ENCODE results near the gene ZFR2.
A peak's percentile ranks its signal among the peaks of the same experiment; 100 is the strongest.
"Not testable (repeated sequence)": the region's sequence is repeated elsewhere in the genome, so short reads cannot be mapped to it uniquely, and the experiment has no call there.

Gene ZFR2

DNA sequence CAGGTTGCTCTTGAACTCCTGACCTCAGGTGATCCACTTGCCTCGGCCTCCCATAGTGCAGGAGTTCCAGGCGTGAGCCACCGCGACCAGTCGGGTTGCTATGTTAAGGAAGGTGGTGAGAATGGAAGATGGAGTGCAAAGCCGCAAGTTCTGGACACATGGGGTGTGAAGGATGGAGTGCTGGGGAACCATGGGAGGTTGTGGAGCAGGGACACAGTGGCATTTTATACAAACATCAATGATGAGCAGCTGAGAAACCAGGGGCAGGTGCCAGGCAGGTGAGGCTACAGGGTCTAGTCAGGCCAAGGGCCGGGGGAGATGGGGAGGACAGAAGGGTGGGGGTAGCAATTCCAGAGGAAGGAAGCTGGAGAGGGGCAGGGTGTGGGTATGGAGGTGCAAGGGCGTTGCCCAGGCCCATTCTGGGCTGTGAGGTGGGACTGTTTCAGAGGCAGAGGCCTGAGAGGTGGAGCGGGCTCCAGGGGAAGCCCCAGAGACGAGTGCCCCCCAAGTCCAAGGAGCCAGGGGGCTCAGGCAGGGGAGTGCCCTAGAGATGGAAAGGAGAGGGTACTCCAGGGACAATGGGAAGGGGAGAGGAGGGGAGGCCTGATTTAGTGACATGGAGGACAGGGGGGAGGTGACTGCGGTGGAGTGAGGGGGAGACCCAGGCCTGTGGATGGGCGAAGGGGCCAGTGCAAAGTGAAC lies 94.9 kb downstream of the ZFR2 start:
- no peak for DNase-seq (ENCODE audit: low read depth in 2 of 2)

DNA sequence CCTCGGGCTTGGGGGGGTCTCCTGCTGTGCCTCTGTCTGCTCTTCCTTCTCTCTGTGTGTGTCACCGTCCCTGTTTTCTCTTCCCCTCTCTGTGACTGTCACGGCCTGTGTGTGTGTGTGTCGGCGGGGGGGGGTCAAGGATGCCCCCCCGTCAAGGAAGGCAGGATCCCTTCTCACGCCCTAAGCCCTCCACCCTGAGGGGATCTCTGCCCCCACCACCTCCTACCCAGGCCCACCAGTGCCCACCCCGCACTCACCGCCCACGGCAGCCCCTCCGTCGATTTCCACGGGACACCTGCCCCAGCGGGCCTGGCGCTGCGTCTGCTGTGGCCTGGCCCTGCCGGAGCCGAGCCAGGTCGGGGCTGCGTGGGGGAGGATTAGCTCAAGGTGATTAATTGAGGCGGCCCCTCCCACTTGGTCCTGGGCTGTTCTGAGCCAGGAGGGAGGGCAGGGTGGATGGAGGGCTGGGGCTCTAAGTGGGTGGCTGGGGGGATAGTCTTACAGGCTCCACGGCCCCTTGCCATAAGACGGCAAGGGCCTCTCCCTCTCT lies 96.9 kb downstream of the ZFR2 start, which contains the start of gene RAX2:
Gene RAX2 (minus strand): TSS at position 323 of the 550 bp plus-strand sequence. CDS start 486 bp downstream, outside the sequence.
- no peak for DNase-seq (ENCODE audit: low read depth in 2 of 2)

DNA sequence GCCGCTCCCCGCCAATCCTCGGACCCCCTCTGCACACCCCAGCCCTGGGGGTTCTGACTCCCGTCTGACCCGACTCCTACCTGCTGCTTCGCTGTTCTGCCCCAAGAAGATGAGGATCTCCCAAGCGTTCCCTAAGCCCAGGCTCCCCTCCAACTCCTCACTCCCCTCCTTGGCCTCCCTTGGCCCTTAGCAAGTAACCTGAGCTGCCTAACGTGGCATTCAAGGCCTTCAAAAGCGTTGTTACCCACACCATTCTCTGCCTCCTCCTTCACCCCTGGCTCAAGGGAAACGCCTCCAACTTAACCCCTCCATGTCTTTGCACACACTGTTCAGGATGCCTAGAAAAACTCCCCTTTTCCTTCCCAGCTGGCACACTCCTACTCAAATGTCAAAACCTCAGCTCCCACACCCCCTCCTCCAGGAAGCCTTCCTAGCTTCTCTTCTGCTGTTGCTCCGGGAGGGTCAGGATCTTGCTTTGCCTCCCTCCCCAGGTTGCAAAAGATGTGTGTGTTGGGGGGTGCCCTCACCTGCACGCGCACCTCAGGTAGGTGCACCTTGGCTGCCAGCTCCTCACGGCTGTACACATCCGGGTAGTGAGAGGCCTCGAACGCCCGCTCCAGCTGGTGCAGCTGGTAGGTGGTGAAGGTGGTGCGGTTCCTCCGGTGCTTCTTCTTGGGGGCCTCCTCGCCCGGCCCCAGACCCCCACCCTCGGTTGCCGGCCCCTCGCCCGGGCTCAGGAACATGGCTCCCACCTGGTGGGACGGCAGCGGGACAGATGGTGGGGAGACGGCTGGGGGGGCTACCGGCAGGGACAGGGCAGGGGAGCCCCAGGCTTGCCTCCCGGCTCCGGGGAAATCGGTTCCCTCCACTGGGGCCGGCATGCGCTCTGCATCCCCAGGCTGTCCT lies 97.6 kb downstream of the ZFR2 start:
- DNase-seq (ENCODE audit: low read depth in 2 of 2): no peak

DNA sequence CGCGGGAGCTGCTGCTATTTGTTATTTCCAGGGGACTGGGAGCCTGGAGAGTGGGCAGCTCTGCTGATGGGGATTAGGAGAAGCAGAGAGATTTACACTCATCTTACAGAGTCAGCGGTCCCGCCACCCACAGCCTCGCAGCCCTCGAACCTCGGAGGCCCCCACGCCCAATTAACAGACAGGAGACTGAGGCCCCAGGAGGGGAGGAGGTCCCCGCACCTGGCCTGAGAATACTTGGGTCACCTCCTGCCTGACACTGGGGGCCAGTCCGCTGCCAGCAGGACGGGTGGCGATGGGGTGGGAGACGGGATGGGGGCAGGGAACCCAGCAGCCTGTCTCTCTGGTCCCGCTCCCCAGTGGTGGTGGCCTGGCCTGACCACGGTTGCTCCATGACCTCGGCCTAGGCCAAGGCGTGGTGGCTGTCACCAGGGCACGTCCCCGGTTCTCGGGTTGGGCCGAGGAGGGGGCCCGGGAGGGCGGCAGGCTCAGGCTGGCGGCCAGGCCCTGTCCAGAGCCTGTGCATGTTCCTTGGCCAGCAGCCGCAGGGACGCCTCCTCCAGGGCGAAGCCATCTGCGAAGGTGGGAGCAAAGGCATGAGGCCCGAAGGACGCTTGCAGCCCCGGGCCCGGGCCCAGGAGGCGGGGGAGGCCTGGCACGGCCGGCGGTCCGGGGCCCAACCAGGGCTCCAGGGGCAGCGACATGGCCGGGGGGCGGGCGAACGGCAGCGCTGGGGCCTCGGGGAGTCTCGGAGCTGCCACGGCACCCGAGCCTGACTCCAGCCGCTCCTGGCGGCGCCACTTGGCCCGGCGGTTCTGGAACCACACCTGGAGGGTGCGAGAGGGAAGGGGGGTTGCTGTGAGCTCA lies 98.5 kb downstream of the ZFR2 start:
- DNase-seq (ENCODE audit: low read depth in 2 of 2): no peak

DNA sequence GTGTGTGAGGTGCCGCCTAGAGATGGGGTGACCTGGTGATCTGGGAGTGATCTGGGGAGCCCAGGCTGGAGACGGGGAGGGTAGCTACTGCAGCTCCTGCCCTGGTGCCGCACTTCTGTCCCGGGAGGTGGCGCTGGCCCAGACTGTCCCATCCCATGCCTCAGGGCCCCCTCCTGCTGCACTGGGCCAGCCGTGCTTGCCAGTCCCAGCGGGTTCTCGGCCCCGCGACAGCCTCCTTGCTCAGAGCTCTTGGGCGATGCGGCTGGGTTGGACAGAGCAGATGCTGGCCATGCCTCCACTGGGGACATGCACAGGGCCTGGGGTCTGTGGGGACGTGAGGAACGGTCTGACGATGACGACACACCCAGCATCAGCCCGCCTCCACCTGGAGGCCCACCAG lies 99.3 kb downstream of the ZFR2 start:
- DNase-seq (ENCODE audit: low read depth in 2 of 2): no peak

DNA sequence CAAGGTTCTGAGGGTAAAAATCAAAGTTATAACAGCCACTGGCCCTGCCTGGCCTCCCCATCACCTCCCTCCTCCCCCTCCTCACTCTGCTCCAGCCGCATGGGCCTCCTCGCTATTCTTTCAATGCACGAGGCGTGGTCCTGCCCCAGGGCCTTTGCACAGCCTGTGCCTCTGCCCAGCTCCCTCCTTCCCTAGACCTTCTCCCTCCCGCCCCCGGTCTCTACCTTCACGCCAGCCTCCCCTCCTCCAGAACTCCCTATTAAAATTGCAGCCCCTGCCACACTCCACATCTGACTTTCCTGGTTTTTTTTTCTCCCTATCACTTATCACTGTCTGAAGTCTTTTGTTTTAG lies 100.1 kb downstream of the ZFR2 start:
- DNase-seq (ENCODE audit: low read depth in 2 of 2): no peak

DNA sequence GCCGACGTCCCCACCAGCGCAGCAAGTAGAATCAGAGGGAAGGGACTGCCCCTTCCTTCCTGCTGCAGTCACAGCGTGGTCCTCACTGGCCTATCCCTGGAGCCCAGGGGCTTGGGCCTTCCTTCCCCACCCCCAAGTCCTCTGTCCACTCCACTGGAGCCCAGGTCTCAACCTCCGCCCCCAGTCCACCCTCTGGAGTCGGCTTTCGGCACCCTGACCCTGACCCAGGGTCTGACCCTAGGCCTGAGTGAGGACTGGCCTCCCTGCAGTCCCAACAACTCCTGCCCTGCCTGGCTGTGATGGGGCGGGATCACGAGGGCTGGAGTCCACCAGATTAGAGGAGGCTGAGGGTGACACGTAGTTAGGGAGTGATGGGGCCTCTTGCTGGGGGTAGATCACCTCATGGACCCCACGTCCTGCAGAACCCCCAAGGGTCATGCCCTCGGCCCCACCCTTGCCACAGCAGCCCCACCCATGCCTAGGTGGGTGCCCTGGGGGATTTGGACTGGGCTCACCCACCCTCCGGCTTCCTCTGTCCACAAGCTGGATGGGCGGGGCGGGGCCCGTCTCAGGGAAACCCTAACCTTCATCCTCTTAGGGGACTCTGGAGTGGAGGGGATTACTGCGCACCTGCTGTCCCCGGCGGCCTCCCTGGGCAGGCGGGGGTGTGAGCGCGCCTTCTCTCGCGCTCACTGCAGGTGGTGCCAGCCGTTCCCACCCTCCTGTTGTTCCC lies 100.7 kb downstream of the ZFR2 start:
- DNase-seq (ENCODE audit: low read depth in 2 of 2): no peak

DNA sequence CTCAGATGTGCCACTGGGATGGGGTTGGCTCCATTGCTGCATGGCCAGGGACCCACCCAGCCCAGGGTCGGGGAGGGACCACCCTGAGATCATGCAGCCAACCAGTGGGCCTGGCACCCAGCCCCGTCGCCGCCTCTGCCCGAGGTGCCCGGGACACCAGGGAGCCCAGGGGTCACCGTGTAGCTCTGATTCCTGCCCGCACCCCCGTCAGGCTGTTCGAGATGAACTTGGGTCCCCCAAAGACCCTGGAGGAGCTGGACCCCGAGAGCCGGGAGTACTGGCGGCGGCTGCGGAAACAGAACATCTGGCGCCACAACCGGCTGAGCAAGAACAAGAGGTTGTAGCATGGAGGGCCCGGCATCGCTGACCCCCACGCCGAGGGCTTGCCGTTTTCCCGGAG lies 101.8 kb downstream of the ZFR2 start:
- no peak for DNase-seq (ENCODE audit: low read depth in 2 of 2)

DNA sequence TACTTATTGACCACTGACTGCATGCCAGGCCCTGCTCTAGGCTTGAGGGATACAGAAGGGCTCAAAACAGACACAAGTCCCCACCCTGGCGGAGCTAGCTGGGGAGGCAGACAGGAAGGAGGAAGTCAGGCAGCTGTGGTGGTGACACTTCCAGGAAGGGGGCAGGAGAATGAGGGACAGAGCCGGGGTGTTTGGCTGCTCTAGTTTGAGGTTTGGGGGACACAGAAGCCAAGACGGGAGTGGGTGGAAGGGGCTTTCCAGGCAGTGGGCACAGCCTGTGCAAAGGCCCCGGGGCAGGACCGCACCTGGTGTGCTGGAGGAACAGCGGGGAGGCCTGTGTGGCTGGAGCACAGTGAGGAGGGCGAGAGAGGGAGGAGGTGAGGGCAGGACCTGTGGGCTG lies 102.3 kb downstream of the ZFR2 start:
- DNase-seq (ENCODE audit: low read depth in 2 of 2): no peak

DNA sequence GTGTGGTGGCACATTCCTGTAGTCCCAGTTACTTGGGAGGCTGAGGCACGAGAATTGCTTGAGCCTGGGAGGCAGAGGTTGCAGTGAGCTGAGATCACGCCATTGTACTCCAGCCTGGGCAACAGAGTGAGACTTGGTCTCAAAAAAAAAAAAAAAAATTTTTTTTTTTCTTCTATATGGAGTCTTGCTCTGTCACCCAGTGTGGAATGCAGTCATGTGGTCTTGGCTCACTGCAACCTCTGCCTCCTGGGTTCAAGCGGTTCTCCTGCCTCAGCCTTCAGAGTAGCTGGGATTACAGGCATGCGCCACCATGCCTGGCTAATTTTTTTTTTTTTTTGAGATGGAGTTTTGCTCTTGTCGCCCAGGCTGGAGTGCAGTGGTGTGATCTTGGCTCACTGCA lies 103.1 kb downstream of the ZFR2 start:
- not testable (repeated sequence) for DNase-seq (ENCODE audit: low read depth in 2 of 2)

DNA sequence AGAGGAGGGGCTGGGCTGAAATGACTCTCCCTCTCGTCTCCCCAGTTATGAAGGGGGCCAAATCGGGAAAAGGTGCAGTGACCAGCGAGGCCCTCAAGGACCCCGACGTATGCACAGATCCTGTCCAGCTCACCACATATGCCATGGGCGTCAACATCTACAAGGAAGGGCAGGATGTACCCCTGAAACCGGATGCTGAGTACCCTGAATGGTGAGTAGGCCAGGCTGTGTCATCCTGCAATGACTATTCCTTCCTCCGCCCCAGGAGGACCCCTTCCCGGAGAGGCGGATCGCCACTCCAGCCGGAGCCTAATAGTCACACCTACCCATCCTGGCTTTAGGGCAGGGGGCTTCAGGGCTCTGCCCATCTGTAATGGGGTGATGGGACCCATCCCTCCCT lies 103.7 kb downstream of the ZFR2 start:
- no peak for DNase-seq (ENCODE audit: low read depth in 2 of 2)

DNA sequence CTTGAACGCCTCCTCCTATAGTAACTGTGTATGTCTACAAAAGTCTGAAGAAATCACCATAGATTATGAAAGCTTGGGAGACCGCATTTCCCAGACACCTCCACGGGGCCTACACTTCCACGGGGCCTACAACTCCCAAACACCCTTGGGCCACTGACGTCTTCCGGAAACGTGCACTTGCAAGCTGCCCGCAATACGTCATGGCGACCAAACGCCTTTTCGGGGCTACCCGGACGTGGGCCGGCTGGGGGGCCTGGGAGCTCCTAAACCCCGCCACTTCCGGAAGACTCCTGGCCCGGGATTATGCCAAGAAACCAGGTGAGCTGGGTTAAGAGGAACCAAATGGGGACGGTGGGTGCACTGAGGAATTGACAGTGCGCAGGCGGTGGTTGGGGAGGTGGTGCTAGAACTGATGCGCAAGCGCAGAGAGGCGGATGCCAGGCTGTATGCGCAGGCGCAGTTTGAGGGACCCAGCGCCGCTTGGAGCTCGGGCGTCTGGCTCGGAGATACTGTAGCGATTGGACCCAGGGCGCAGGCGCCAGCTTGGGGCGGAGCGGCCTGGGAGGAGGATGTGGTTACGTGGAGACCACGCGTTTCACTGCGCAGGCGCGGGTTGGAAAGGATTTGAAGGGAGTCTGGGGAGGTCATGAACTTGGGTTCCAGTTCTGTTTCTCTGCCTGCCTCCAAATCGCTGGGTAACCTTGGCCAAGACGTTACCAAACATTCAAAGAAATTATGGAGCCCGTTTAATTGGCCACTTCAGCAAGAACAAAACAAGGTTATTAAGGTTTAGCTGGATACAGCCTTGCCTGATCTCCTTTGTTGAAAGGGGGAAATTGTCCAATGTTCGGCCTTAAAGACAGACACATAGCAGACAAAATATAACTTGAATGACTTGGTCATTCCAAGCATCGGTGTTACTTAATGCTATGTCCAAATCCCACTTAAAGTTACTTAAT lies 106.1 kb downstream of the ZFR2 start, which contains the start of gene MRPL54:
Gene MRPL54 (plus strand): TSS at position 182 of the 959 bp plus-strand sequence. CDS start 19 bp downstream, at position 201.
- peak; percentile 99 for DNase-seq (ENCODE audit: low read depth in 2 of 2)

DNA sequence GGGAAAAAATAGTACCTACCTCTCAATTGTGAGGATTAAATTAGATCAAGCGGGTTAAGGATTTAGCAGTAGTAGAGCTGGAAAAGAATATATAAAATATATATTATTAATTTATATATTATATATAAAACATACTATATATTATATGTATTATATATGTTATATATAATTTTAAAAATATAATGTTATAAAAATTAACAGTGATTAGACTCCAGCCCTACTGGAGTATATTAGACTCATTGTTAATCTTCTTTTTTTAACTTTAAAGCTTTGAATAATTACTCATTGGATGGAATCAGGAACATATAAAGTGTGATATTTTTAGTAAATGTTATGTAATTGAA lies 106.7 kb downstream of the ZFR2 start:
- no peak for DNase-seq (ENCODE audit: low read depth in 2 of 2)

DNA sequence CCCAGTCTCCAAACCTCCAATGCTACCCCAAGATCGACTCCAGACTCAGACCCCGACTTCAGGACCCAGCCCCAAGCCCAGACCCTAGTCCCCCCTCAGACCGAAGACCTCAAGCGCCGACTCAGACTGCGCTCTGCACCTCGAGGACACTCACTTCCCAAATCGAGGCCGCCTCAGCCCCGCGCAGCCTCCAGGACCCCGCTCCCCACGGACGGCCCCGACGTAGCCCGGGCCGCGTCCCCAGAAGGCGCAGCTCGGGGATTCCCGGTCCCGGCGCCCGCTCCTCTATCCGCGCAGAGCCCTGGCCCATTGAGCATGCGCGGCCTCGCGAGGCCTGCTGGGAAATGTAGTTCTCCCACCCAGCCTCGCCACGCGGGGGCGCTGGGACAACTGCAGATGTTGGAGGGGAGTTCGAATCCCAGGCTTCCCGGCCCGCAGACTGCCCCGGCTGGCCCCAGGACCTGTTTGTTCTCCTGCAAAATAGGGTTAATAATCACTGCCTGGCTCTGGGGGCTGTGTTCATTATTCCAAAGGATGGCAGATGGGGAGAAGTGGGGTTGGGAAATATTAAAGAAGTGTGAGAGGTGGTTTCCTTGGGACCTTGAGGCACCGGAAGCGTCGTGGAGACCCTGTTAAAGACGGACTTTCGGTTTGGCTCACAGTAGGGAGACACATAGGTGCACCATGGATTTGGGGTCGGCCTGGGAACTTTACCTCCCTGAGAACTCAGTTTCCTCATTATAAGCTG lies 107.3 kb downstream of the ZFR2 start, which contains the start of gene APBA3:
Gene APBA3 (minus strand): TSS at position 311 of the 748 bp plus-strand sequence. CDS start 1,428 bp downstream, outside the sequence.
- DNase-seq (ENCODE audit: low read depth in 2 of 2): peak; percentile 91 to 95

DNA sequence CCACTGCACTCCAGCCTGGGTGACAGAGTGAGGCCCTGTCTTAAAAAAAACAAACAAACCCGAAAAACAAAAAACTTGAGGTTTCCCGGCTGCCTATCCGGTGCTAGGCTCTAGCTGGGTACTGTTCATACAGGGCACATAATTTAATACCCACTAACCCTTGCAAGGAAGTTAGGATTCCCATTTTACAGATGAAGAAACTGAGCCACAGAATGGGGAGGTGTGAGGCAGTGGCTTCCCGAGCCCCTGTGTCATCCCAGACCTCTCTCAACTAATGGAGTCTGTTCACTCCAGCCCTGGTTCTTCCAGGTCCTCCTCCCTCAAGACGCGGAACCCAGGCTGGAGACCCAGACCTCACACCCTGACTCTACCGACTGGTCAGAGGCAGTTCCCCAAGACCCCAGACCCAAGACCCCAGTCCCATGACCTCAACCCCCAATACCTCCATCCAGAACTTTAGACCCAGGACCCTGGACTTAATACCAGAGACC lies 107.9 kb downstream of the ZFR2 start:
- DNase-seq (ENCODE audit: low read depth in 2 of 2): no peak

DNA sequence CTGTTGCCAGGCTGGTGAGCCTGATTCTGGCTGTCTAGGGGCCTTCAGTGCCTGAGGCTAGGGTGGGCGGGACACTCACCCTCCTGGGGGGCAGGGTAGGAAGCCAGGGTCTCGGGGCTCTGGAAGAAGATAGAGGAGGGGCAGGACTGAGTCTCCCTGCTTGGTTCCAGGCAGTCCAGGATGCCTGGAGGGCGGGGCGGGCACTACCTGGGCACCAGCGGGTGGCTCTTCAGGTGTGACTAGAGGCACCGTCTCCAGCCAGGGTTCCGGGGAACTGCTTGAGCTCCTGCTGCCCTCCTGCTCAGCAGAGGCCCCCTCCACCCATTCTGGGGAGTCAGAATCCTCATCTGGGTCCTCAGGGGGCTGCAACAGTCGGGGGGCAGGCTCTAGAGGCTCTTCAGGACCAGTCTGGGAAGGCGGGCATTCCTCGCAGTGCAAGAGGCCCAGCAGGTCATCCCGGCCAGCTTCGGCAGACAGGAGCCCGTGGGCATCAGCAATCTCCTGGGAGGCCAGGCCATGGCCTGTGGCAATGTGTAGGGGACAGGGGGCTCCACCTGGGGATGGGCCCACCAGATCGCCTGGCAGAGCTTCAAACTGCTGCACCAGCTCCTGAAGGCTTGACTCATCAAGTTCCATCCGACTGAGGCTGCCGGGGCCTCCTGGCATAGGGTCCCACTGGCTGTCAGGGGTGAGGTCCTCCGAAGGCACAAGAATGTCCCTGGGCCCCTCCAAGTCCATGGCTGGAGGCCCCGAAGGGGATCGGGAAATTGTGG lies 109.2 kb downstream of the ZFR2 start:
- no peak for DNase-seq (ENCODE audit: low read depth in 2 of 2)

DNA sequence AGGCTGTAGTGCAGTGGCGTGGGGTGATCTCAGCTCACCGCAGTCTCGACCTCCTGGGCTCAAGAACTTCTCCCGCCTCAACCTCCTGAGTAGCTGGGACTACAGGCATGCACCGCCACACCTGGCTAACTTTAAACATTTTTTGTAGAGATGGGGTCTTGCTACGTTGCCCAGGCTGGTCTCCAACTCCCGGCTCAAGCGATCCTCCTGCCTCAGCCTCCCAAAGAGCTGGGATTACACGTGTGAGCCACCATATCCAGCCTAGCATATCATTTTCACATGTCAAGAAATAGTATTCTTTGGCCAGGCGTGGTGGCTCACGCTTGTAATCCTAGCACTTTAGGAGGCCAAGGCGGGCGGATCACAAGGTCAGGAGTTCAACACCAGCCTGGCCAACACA lies 110.5 kb downstream of the ZFR2 start:
- DNase-seq (ENCODE audit: low read depth in 2 of 2): not testable (repeated sequence)

DNA sequence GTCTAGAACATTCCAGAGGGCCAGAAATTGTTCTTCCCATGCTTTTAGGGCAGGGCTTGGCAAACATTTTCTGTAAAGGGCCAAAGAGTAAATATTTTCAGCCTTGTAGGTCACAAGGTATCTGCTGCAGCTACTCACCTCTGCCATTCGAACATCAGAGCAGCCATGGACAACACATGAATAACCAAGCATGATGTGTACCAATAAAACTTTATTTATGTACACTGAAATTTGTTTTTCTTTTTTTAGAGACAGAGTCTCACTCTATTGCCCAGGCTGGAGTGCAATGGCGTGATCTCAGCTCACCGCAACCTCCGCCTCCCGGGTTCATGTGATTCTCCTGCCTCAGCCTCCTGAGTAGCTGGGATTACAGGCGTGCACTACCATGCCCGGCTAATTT lies 111.1 kb downstream of the ZFR2 start:
- not testable (repeated sequence) for DNase-seq (ENCODE audit: low read depth in 2 of 2)
